ENCODE results near the gene SPN. TPM values are rescaled to one million over a fixed set of nuclear protein-coding genes. Genes with fewer than 3 reads are reported as not detected.

The SPN gene
- total and polyA plus RNA-seq, 9 of the 15 experiments (the other 6 are each of a cell fraction or from before 2014, with no cell fraction given): 24.3 to 225 (median 79.4) TPM

- in situ Hi-C loops (cut with MboI): no loop called here
- POLR2A ChIA-PET: interaction anchor here (0.6 to 2.2 kb wide), 6 partner anchors 11 to 123 kb away, joined by 3 to 5 read pairs (median 4); partner anchors contain the start of gene SPN
- ATAC-seq: no peak
Observed at GRCh38 chr16:29676989-29677785, 14.1 kb downstream of the SPN start.

GRCh38 chr16:29678691-29679267 is 15.7 kb downstream of the SPN start, which contains the start of gene QPRT:
QPRT (plus strand) TSS chr16:29679180; CDS start chr16:29679198, 18 bp downstream.
- Histone ChIP-seq H3K4me3 (peak within 1 kb of the TSS; percentile 62), H3K9ac (ENCODE audit: insufficient read depth in 1 of 2, low read depth in 2 of 2, low read length in 2 of 2) (peak within 1 kb of the TSS; percentile 71 to 84), H4K20me1 (replicated peaks; ENCODE audit: control insufficient read depth, insufficient read depth, low read length) (no peaks in the 10 kb centered on the region), H2AFZ (ENCODE audit: low read depth, low read length) (peak within 1 kb of the TSS; percentile 78), H3K4me1 (replicated peaks in 1 of 2; ENCODE audit: control insufficient read depth in 2 of 2, insufficient read depth in 2 of 2, low read length in 2 of 2) (peaks cover 23 to 57% of the 10 kb centered on the region in 2 experiments), H3K9me3 (replicated peaks; ENCODE audit: control insufficient read depth, insufficient read depth, low read depth, low read length) (no peaks in the 10 kb centered on the region), H3K9me1 (ENCODE audit: control insufficient read depth, insufficient read depth, low read length) (no peaks in the 10 kb centered on the region), H3K36me3 (ENCODE audit: control insufficient read depth, insufficient read depth, low read length) (peaks cover 30% of the 10 kb centered on the region), H3K27ac (ENCODE audit: extremely low read depth, low read depth, low read length) (peak within 1 kb of the TSS; percentile 82), H3K79me2 (ENCODE audit: control insufficient read depth, insufficient read depth, low read length) (peaks cover 50% of the 10 kb centered on the region), H3K27me3 (ENCODE audit: control insufficient read depth in 2 of 2, insufficient read depth in 2 of 2, low read length in 2 of 2) (no peaks in the 10 kb centered on the region), H3K4me2 (ENCODE audit: insufficient read depth, low read length) (peak within 1 kb of the TSS; percentile 89)
- ATAC-seq (peak; percentile 91), DNase-seq (ENCODE audit: extremely low read depth in 1 of 4, low spot score in 3 of 4) (peak; percentile 86 to 93 (median 90)), FAIRE-seq (peak; percentile 97)
- ChIA-PET CTCF (ENCODE audit: low intra/inter-chr PET ratio) (no interaction called here), POLR2A (interaction anchor here (0.5 to 2.6 kb wide), 8 partner anchors 10 to 145 kb away, joined by 3 to 30 read pairs (median 3); no protein-coding TSS in a partner anchor)
- intact Hi-C loops (cut with micrococcal nuclease) (loop anchor here (1.0 to 5.0 kb wide), 3 partner anchors 14 to 36 kb away; no protein-coding TSS in a partner anchor), in situ Hi-C loops (cut with MboI) (no loop called here)
- no TSS peak for BruUV-seq (replicated peaks)
- 50% methylated on average over 4 of the region's 5 CpGs for WGBS (ENCODE audit: insufficient coverage, low coverage, missing lambda C conversion rate)
- no peak for TF ChIP-seq HNRNPUL1 (IDR thresholded peaks at IDR 0.05; ENCODE audit: low read length)
- TF ChIP-seq MYNN (IDR thresholded peaks at IDR 0.05): no peak
- no peak for TF ChIP-seq MYNN (CRISPR knock-in tag; IDR thresholded peaks at IDR 0.05)
- peak; percentile 12; the same call in 1 of the 2 replicates for TF ChIP-seq TFAP4 (CRISPR knock-in tag; IDR thresholded peaks at IDR 0.05; ENCODE audit: borderline replicate concordance)
- TF ChIP-seq ZNF707 (CRISPR knock-in tag; conservative IDR thresholded peaks at IDR 0.05): no peak
- peak; percentile 41; the same call in 1 of the 2 replicates for TF ChIP-seq NFE2 (IDR thresholded peaks at IDR 0.05; ENCODE audit: low read depth)
- peak in 1 of 3 experiments; percentile 47 for TF ChIP-seq YY1 (IDR thresholded peaks at IDR 0.05; ENCODE audit: borderline replicate concordance in 1 of 3, control insufficient read depth in 1 of 3, extremely low read depth in 1 of 3, insufficient read depth in 3 of 3, insufficient read length in 1 of 3, insufficient replicate concordance in 2 of 3, low read depth in 1 of 3, low read length in 2 of 3)
- TF ChIP-seq ZNF780A (CRISPR knock-in tag; IDR thresholded peaks at IDR 0.05): no peak
- TF ChIP-seq RBM25 (IDR thresholded peaks at IDR 0.05; ENCODE audit: low read depth, low read length, severe bottlenecking): no peak
- TF ChIP-seq SIN3A (IDR thresholded peaks at IDR 0.05; ENCODE audit: borderline replicate concordance in 2 of 2, control insufficient read depth in 1 of 2, low read depth in 2 of 2, low read length in 2 of 2): peak in 1 of 2 experiments; percentile 63; a peak in 1 of 4 replicates

More at GRCh38 chr16:29676989-29677785, 14.1 kb downstream of the SPN start:
- Histone ChIP-seq H4K20me1 (replicated peaks; ENCODE audit: control insufficient read depth, insufficient read depth, low read length) (no peaks in the 10 kb centered on the region), H3K9me1 (ENCODE audit: control insufficient read depth, insufficient read depth, low read length) (no peaks in the 10 kb centered on the region), H3K79me2 (ENCODE audit: control insufficient read depth, insufficient read depth, low read length) (peaks cover 35% of the 10 kb centered on the region), H3K27me3 (ENCODE audit: control insufficient read depth in 2 of 2, insufficient read depth in 2 of 2, low read length in 2 of 2) (no peaks in the 10 kb centered on the region; a peak in 1 of 5 replicates), H3K4me3 (no peak overlapping the region), H3K4me2 (ENCODE audit: insufficient read depth, low read length) (no peak overlapping the region), H3K4me1 (replicated peaks in 1 of 2; ENCODE audit: control insufficient read depth in 2 of 2, insufficient read depth in 2 of 2, low read length in 2 of 2) (peaks cover 23 to 64% of the 10 kb centered on the region in 2 experiments), H3K9me3 (replicated peaks; ENCODE audit: control insufficient read depth, insufficient read depth, low read depth, low read length) (no peaks in the 10 kb centered on the region), H3K36me3 (ENCODE audit: control insufficient read depth, insufficient read depth, low read length) (peaks cover 19% of the 10 kb centered on the region; the same call in 1 of the 3 replicates), H3K27ac (ENCODE audit: extremely low read depth, low read depth, low read length) (0 out of 3 replicates have a peak overlapping the region, but pooled peaks have one; percentile 4), H2AFZ (ENCODE audit: low read depth, low read length) (no peak overlapping the region), H3K9ac (ENCODE audit: insufficient read depth in 1 of 2, low read depth in 2 of 2, low read length in 2 of 2) (0 out of 4 replicates have a peak overlapping the region, but pooled peaks of 1 of the 2 experiments have one; percentile 46)
- DNase-seq (ENCODE audit: extremely low read depth in 1 of 4, low spot score in 3 of 4) (no peak), FAIRE-seq (peak; percentile 69)
- TF ChIP-seq ZFX (CRISPR knock-in tag; IDR thresholded peaks at IDR 0.05) (peak; percentile 17; the same call in 1 of the 2 replicates), ATF7 (IDR thresholded peaks at IDR 0.05) (no peak)
- no TSS peak for BruUV-seq (replicated peaks)
- CTCF ChIA-PET (ENCODE audit: low intra/inter-chr PET ratio): no interaction called here
- WGBS (ENCODE audit: insufficient coverage, low coverage, missing lambda C conversion rate): 92% methylated on average over 13 of the region's 23 CpGs
- intact Hi-C loops (cut with micrococcal nuclease): loop anchor here (5.0 kb wide), 1 partner anchor 35 kb away; no protein-coding TSS in a partner anchor
